ENCODE results near the gene CXCL1.

The CXCL1 gene

GRCh38 chr4:73843369-73843768 lies 25.8 kb upstream of the CXCL1 start:
- Histone ChIP-seq H3K36me3 (ENCODE audit: insufficient read depth, low read length) (no peaks in the 10 kb centered on the region), H3K9ac (ENCODE audit: low read depth, low read length) (no peak overlapping the region), H3K9me3 (ENCODE audit: control insufficient read depth, insufficient read depth, low read length) (no peaks in the 10 kb centered on the region), H3K4me1 (ENCODE audit: insufficient read depth, low read length) (0 out of 2 replicates have a peak, but pooled peaks cover 6% of the 10 kb centered on the region)

DNA sequence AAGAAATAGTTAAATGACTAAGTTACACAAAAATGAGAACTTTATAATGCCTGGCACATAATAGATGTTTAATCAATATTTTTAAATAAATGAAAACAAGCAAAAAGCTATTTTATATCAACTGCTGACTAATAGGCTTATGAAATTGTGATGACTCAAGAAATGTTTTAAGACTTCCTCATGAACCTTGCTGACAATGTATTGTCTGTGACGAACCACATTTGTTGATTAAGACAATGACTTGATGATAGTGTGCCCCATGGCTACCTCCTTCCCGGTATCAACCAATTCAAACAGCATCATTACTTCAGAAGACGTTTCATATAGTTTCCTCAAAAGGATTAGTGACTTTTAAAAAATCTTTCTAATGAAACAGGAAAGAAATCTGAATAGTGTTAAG lies 24.8 kb upstream of the CXCL1 start:
- no peaks in the 10 kb centered on the region for H3K9me3 ChIP-seq (ENCODE audit: control insufficient read depth, insufficient read depth, low read length)
- H3K9ac ChIP-seq (ENCODE audit: low read depth, low read length), result no peak overlapping the region
- no peaks in the 10 kb centered on the region for H3K36me3 ChIP-seq (ENCODE audit: insufficient read depth, low read length)
- 0 out of 2 replicates have a peak, but pooled peaks cover 6% of the 10 kb centered on the region for H3K4me1 ChIP-seq (ENCODE audit: insufficient read depth, low read length)

DNA sequence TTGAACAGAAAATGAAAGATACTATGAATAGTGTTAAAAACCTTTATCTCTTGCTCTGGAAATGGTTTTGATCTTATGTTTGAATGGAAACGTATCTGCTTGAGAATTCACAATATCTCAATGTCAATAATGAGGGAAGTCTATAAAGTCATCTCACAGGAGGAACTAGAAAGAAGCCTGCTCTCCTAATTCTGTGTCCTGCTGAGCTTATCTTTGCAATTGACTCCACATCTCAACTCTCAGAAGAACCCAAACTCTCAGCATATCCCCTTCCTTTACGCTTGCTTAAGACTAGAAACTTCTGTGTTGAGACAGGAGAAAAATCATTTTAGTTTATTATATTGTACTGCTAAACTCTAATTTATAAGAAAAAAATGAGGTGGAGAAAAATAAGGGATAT lies 24.4 kb upstream of the CXCL1 start:
- Histone ChIP-seq H3K9me3 (ENCODE audit: control insufficient read depth, insufficient read depth, low read length) (no peaks in the 10 kb centered on the region), H3K9ac (ENCODE audit: low read depth, low read length) (no peak overlapping the region), H3K36me3 (ENCODE audit: insufficient read depth, low read length) (no peaks in the 10 kb centered on the region), H3K4me1 (ENCODE audit: insufficient read depth, low read length) (0 out of 2 replicates have a peak, but pooled peaks cover 6% of the 10 kb centered on the region)

DNA sequence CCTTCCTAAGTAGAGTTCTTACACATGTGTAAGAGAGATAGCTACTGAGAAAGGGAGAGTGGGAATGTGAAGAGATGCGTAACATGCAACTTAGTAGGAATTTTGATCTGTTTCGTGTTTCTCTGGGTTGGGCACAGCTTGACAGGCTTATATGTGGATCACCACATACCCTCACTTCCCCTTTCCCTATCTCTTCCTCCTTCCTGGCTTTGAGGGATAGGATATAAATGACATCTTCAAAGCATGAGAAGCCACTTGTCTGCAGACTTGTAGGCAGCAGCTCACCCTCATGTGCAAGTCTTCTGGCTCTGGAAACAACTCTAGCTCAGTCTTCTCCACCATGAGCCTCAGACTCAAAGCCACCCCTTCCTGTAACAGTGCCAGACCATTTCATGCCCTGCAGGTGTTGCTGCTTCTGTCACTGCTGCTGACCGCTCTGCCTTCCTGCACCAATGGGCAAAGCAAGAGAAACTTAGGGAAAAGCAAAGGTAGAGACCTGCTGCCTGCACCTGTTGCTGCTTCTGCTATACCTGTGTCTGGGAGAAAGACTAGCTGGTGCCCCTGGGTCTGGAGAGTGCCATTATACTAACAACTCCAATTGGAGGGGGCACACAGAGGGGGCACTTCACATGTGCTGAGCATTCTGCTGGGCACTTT lies 21.5 kb upstream of the CXCL1 start:
- no peaks in the 10 kb centered on the region for H3K36me3 ChIP-seq (ENCODE audit: insufficient read depth, low read length)

DNA sequence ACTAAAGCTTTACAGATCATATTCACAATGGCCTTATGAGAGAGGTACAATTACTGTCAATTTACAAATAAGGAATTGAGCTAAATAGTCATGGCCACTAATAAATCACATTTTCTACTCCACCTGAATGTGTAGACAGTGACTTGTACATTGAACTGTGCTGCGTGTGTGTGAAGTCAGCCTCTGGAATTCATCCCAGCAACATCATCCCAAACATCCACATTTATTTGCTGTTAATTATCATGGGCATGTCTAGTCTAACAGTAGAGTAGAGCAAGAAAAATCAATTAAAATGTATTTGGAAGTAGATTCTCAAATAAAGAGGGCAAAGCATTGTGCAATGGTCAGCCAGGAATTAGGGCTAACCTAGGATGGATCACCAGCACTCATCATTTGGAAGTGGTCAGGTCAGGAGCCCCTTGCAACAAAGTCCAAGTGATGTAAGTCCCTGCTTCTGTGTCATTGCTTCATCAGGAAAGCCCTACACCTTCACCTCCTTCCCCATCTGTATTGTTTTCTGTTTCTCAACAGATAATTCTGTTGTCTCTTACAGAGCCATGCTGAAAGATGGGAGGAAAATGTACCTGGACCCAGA lies 20.9 kb upstream of the CXCL1 start:
- no peaks in the 10 kb centered on the region for H3K9me3 ChIP-seq (ENCODE audit: control insufficient read depth, insufficient read depth, low read length)
- H3K9ac ChIP-seq (ENCODE audit: low read depth, low read length), result no peak overlapping the region
- H3K4me1 ChIP-seq (ENCODE audit: insufficient read depth, low read length), result 0 out of 2 replicates have a peak, but pooled peaks cover 2% of the 10 kb centered on the region
- no peaks in the 10 kb centered on the region for H3K36me3 ChIP-seq (ENCODE audit: insufficient read depth, low read length)

More for the DNA sequence above, 21.5 kb upstream of the CXCL1 start:
- Histone ChIP-seq H3K4me1 (ENCODE audit: insufficient read depth, low read length) (0 out of 2 replicates have a peak, but pooled peaks cover 6% of the 10 kb centered on the region), H3K9me3 (ENCODE audit: control insufficient read depth, insufficient read depth, low read length) (no peaks in the 10 kb centered on the region), H3K9ac (ENCODE audit: low read depth, low read length) (no peak overlapping the region)

- Histone ChIP-seq H3K9ac (ENCODE audit: low read depth, low read length) (no peak overlapping the region), H3K36me3 (ENCODE audit: insufficient read depth, low read length) (no peaks in the 10 kb centered on the region), H3K9me3 (ENCODE audit: control insufficient read depth, insufficient read depth, low read length) (no peaks in the 10 kb centered on the region), H3K4me1 (ENCODE audit: insufficient read depth, low read length) (no peaks in the 10 kb centered on the region)
These were observed 18.8 kb upstream of the CXCL1 start for GRCh38 chr4:73850261-73850970.

DNA sequence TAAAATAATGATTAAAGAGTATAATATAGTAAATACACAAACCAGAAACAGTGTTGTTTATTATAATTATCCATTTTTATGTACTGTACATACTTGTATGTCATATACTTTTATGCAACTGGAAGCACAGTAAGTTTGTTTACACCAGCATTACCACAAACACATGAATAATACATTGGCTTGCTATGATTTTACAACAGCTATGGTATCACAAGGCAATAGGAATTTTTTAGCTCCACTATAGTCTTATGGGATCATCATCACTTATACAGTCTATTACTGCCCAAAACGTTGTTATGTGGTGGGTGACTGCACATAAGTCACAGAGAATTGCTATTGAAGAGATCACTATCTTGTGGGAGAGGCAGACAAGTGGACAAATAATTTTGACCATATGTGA lies 17.9 kb upstream of the CXCL1 start:
- no peaks in the 10 kb centered on the region for H3K4me1 ChIP-seq (ENCODE audit: insufficient read depth, low read length)

GRCh38 chr4:73852771-73853170 lies 16.4 kb upstream of the CXCL1 start:
- Histone ChIP-seq H3K9me3 (ENCODE audit: control insufficient read depth, insufficient read depth, low read length) (no peaks in the 10 kb centered on the region), H3K4me1 (ENCODE audit: insufficient read depth, low read length) (no peaks in the 10 kb centered on the region), H3K36me3 (ENCODE audit: insufficient read depth, low read length) (no peaks in the 10 kb centered on the region), H3K9ac (ENCODE audit: low read depth, low read length) (peak overlapping the region; percentile 37; the same call in 1 of the 2 replicates)

More for the DNA sequence above, 17.9 kb upstream of the CXCL1 start:
- Histone ChIP-seq H3K9me3 (ENCODE audit: control insufficient read depth, insufficient read depth, low read length) (no peaks in the 10 kb centered on the region), H3K36me3 (ENCODE audit: insufficient read depth, low read length) (no peaks in the 10 kb centered on the region), H3K9ac (ENCODE audit: low read depth, low read length) (no peak overlapping the region)

GRCh38 chr4:73853246-73853704 lies 15.9 kb upstream of the CXCL1 start, which contains the start of gene PF4V1:
PF4V1 (plus strand) TSS chr4:73853296; CDS start chr4:73853363, 67 bp downstream.
- no peaks in the 10 kb centered on the region for H3K4me1 ChIP-seq (ENCODE audit: insufficient read depth, low read length)
- H3K36me3 ChIP-seq (ENCODE audit: insufficient read depth, low read length), result no peaks in the 10 kb centered on the region
- no peaks in the 10 kb centered on the region for H3K9me3 ChIP-seq (ENCODE audit: control insufficient read depth, insufficient read depth, low read length)
- peak within 1 kb of the TSS; percentile 37; the same call in 1 of the 2 replicates for H3K9ac ChIP-seq (ENCODE audit: low read depth, low read length)

- no peaks in the 10 kb centered on the region for H3K36me3 ChIP-seq (ENCODE audit: insufficient read depth, low read length)
- peak overlapping the region; percentile 37; the same call in 1 of the 2 replicates for H3K9ac ChIP-seq (ENCODE audit: low read depth, low read length)
- H3K4me1 ChIP-seq (ENCODE audit: insufficient read depth, low read length), result no peaks in the 10 kb centered on the region
- no peaks in the 10 kb centered on the region for H3K9me3 ChIP-seq (ENCODE audit: control insufficient read depth, insufficient read depth, low read length)
These were observed 15.3 kb upstream of the CXCL1 start for GRCh38 chr4:73853718-73854473.

DNA sequence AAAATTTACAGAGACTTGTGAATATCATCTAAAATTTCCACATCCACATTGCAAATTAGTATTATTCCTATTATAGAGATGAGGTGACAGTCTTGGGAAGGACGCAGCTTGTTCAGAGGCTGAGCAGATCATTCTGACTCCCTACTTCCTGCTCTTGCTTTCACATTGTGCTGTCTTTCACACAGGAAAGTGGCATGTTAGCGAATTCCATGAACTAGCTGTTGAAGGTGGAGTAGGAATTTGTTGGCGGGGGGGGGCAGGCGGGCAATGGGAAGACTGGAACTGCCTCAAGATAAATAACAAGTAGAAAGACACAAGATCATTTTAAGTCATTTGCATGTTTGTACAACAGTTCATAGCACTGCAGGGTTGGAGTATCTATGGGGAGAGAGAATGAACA lies 13.8 kb upstream of the CXCL1 start:
- Histone ChIP-seq H3K9ac (ENCODE audit: low read depth, low read length) (no peak overlapping the region), H3K4me1 (ENCODE audit: insufficient read depth, low read length) (no peaks in the 10 kb centered on the region), H3K9me3 (ENCODE audit: control insufficient read depth, insufficient read depth, low read length) (no peaks in the 10 kb centered on the region), H3K36me3 (ENCODE audit: insufficient read depth, low read length) (no peaks in the 10 kb centered on the region)

DNA sequence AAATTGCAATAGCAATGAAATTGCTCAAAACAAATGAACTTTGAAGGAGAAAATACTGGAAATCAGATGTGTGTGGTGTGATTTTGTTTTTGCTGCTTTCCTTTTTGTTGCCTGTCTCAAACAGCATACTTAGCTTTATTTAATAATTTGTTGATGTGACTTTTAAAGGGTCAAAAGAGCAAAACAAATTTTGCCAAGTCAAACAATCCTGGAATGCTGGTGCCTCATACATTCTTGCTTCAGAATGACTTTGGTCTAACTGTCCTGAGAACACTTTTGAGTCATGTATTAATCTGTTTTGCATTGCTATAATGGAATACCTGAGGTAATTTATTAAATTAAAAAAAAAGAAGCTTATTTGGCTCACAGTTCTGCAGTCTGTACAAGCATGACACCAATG lies 12.7 kb upstream of the CXCL1 start:
- Histone ChIP-seq H3K9me3 (ENCODE audit: control insufficient read depth, insufficient read depth, low read length) (no peaks in the 10 kb centered on the region), H3K9ac (ENCODE audit: low read depth, low read length) (no peak overlapping the region), H3K4me1 (ENCODE audit: insufficient read depth, low read length) (no peaks in the 10 kb centered on the region), H3K36me3 (ENCODE audit: insufficient read depth, low read length) (no peaks in the 10 kb centered on the region)

GRCh38 chr4:73859614-73860088 lies 9.5 kb upstream of the CXCL1 start:
- Histone ChIP-seq H3K9ac (ENCODE audit: low read depth, low read length) (no peak overlapping the region), H3K36me3 (ENCODE audit: insufficient read depth, low read length) (no peaks in the 10 kb centered on the region), H3K4me1 (ENCODE audit: insufficient read depth, low read length) (no peaks in the 10 kb centered on the region), H3K9me3 (ENCODE audit: control insufficient read depth, insufficient read depth, low read length) (no peaks in the 10 kb centered on the region)

DNA sequence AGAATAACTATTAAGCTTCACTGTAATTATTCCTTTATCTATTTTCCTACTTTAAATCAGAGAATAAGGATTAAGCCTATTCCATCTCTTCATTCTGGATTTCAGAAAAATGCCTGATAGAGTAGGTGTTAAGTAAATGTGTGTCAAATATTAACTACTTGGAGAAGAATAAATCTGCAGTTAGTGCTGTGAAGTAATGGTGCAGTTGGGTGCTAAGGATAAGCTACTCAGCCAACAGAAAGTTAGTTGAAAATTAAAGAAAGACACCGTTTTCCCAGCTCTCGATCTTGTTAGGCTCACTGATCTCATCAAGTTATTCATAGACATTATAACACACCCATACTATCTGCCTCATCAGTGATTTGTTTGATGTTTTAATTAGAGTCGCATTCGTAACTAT lies 9.0 kb upstream of the CXCL1 start:
- H3K9ac ChIP-seq (ENCODE audit: low read depth, low read length), result no peak overlapping the region

More for the DNA sequence above, 9.0 kb upstream of the CXCL1 start:
- Histone ChIP-seq H3K4me1 (ENCODE audit: insufficient read depth, low read length) (no peaks in the 10 kb centered on the region), H3K36me3 (ENCODE audit: insufficient read depth, low read length) (no peaks in the 10 kb centered on the region), H3K9me3 (ENCODE audit: control insufficient read depth, insufficient read depth, low read length) (no peaks in the 10 kb centered on the region)
